NCI-H446 (cell line): ENCODE results near the gene S1PR2.
"Not testable (repeated sequence)": the region's sequence is repeated elsewhere in the genome, so short reads cannot be mapped to it uniquely, and the experiment has no call there.

Experiments used
- DNase-seq, 2 experiments: peaks; one replicate each; lab custom pipeline; 2025; lab: John Stamatoyannopoulos, UW

Gene S1PR2

DNA sequence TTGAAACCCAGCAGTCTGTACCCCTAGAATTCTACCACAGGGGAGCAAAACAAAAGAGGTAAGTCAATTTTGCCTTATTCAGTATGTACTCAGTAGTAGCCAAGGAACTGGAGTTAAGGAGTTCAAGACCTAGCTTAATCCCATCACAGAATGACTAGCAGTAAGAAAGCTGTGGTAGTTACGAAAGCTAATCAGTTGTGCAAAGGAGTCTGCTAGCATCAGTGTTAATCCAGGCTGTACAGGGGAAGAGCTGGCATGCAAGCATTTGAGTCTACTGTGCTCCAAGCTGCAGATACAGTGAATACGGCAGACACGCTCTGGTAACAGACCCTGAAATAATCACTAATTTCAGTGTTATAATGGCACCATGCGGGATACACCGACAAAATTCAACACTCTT, 41.1 kb downstream of the S1PR2 start:
- DNase-seq = no peak

DNA sequence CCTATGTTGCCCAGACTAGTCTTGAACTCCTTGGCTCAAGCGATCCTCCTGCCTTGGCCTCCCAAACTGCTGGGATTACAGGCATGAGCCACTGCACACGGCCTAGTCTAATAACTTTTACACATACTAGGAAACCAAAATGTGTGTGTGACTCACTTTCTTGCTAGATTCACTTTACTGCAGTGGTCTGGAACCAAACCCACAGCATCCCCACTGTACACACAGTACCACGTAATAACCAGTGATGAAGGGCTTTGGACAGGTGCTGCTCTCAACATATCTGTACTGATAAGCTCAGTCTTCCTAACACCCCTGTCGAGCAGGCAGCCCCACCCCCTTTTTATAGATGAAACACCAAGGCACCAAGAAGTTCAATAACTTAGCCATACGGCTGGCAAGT, 41.5 kb downstream of the S1PR2 start:
- no peak for DNase-seq

DNA sequence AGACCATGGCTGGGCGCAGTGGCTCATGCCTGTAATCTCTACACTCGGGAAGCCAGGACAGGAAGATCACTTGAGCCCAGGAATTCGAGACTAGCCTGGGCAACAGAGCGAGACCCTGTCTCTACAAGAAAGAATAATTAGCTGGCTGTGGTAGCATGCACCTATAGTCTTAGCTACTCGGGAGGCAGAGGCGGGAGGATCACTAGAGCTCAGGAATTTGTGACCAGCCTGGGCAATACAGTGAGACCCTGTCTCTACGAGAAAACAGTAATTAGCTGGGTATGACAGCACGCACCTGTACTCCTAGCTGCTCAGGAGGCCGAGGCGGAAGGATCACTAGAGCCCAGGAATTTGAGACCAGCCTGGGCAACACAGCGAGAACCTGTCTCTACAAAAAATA, 43.8 kb downstream of the S1PR2 start:
- DNase-seq = no peak

DNA sequence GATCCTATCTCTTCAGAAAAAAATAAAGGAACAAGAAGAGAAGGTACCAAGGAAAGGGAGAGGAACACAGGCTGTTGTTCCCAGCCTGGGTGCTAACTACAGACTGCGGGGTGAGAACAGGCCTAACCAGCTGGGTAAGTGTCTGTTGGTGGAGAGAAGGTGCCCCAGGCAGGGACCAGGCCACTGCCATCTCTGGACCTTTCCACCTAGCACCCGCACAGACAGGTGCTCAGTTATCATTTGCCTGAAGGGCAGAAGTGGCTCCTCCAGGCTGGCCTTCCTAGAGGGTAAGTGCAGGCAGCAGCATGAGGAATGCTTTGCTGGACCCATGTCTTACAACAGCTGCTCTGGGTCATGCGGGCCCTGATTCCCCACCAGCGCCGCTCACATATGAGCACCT, 46.5 kb downstream of the S1PR2 start:
- DNase-seq = no peak

DNA sequence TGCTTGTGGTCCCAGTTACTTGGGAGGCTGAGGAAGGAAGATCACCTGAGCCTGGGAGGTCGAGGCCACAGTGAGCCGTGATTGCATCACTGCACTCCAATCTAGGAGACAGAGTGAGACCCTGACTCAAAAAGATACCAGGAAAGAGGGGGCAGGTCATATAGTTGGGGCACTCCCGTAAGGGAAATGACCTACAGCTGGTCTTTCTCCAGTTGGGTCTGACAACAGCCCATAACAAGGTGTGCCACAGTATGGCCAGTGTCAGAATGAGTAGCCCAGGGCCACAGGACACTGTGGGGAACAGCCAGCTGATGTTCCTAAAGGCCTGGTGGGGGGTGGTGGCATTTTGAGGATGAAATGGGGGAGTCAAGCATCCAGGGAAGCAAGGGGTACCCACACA, 47.2 kb downstream of the S1PR2 start:
- DNase-seq = no peak

DNA sequence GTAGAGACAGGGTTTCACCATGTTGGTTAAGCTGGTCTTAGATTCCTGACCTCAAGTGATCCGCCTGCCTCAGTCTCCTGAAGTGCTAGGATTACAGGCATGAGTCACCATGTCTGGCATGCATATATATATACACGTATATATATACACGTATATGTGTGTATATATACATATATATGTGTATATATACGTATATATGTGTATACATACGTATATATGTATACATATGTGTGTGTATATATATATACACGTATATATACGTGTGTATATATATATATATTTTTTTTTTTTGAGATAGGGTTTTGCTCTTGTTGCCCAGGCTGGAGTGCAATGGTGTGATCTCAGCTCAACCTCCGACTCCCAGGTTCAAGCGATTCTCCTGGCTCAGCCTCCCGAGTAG, 48.3 kb downstream of the S1PR2 start:
- DNase-seq = no peak

DNA sequence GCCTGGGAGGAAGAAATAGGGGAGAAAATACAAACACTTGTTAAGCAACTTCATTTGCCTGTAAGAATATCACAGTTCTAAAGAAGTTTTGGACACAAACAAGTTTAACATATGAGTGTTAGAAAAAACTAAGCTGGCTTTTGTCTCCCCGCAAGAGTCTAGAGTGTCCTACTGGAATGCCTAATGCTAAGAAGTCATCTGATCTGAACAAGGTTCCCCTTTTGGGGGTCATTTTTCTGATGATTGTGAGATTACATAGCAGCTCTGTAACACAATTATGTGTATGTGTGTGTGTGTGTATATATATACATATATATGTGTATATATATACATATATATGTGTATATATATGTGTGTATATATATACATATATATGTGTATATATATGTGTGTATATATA, 49.1 kb downstream of the S1PR2 start:
- DNase-seq = no peak

DNA sequence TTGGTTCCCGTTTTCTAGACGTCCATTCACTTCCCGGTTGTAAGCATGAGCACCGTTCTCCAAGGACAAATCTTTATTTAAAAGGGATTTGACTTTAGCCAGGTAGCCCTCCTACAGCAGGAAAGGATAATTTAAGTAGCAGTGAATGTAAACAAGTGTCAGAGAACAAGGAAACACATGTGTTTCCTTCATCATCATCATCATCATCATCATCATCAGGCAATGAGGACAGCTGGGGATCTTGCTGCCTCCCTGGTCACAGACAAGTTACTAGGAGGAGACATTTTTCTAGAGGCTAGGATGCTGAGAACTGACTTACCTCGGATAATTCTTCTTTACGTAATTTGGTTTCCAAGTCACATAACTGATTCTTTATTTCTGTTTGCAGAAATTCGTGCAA, 50.7 kb downstream of the S1PR2 start:
- no peak for DNase-seq

DNA sequence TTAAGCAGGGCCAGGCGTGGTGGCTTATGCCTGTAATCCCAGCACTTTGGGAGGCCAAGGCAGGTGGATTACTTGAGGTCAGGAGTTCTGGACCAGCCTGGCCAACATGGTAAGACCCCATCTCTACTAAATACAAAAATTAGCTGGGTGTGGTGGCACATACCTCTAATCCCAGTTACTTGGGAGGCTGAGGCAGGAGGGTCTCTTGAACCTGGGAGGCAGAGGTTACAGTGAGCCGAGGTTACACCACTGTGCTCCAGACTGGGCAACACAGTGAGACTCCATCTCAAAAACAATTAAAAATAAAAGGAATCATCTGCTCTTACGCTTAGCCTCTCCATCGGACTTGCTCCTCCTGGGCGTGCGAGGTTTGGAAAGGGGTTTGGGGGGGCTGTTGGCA, 51.1 kb downstream of the S1PR2 start:
- DNase-seq = not testable (repeated sequence)

DNA sequence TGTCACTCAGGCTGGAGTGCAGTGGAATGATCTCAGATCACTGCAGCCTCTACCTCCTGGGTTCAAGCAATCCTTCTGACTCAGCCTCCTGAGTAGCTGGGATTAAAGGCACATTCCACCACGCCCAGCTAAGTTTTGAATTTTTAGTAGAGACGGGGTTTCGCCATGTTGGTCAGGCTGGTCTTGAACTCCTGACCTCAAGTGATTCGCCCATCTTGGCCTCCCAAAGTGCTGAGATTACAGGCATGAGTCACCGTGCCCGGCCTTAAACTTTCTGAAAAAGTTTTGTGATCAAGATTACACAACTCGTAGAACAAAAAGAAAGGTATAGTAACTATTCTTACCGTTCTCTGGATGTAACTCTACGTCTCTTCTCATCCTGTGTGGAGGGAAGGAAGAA, 57.6 kb downstream of the S1PR2 start:
- DNase-seq = no peak
